SJSA1 (cell line): ENCODE data around the gene AOC1. TPM values are rescaled to one million over a fixed set of nuclear protein-coding genes. Genes with fewer than 3 reads are reported as not detected.
"Not testable (repeated sequence)": the region's sequence is repeated elsewhere in the genome, so short reads cannot be mapped to it uniquely, and the experiment has no call there.

Experiments
- DNase-seq, 2 experiments: peaks; one replicate each; pipeline ENCODE4 v3.0.0-alpha.2; 2015 to 2020; ENCODE audit warnings: low spot score in 2 of 2, low read depth in 1 of 2
- H3K27ac ChIP-seq: fragments of 250-450 bp; sonication (Bioruptor Pico); 2 replicates; pipeline ENCODE4 v1.5.1; 2020; ENCODE audit warnings: mild to moderate bottlenecking, moderate library complexity
- H3K27me3 ChIP-seq: fragments of 250-450 bp; sonication (Bioruptor Pico); replicated peaks from 2 replicates; pipeline ENCODE4 v1.5.1; 2020; ENCODE audit warnings: mild to moderate bottlenecking, moderate library complexity
- H3K36me3 ChIP-seq: fragments of 250-450 bp; sonication (Bioruptor Pico); 2 replicates; pipeline ENCODE4 v1.5.1; 2020; ENCODE audit warnings: mild to moderate bottlenecking
- H3K4me1 ChIP-seq: fragments of 250-450 bp; sonication (Bioruptor Pico); replicated peaks from 2 replicates; pipeline ENCODE4 v1.6.1; 2021; ENCODE audit warnings: mild to moderate bottlenecking
- H3K4me3 ChIP-seq: fragments of 250-450 bp; sonication (Bioruptor Pico); 2 replicates; pipeline ENCODE4 v1.5.1; 2020; ENCODE audit warnings: mild to moderate bottlenecking
- H3K9me3 ChIP-seq: fragments of 250-450 bp; sonication (Bioruptor Pico); replicated peaks from 2 replicates; pipeline ENCODE4 v1.5.1; 2020; ENCODE audit warnings: mild to moderate bottlenecking
- total RNA-seq: library from RNA; depleted of rRNA; stranded (reverse); fragments of >200 nt; shearing (Covaris generic); gene quantifications from 2 replicates; pipeline ENCODE4 v1.2.3, GENCODE V29; 2014; rRNA removed

Gene AOC1
- not detected in 2 replicates for total RNA-seq

- H3K27ac ChIP-seq: no peak within 1 kb of the TSS
- DNase-seq: peak in 1 of 2 experiments; percentile 27
- no peaks in the 10 kb centered on the region for H3K4me1 ChIP-seq
- H3K4me3 ChIP-seq: no peak within 1 kb of the TSS
- no peaks in the 10 kb centered on the region for H3K9me3 ChIP-seq
- no peaks in the 10 kb centered on the region for H3K36me3 ChIP-seq
- peaks cover 19% of the 10 kb centered on the region for H3K27me3 ChIP-seq
Observed at GRCh38 chr7:150852371-150852905, at the start of gene AOC1. Gene AOC1, plus strand, starts transcription at chr7:150852517. Its CDS starts 3,954 bp downstream, at chr7:150856471.

- H3K27ac ChIP-seq: no peak overlapping the region
- no peaks in the 10 kb centered on the region for H3K4me1 ChIP-seq
- no peaks in the 10 kb centered on the region for H3K36me3 ChIP-seq
- H3K9me3 ChIP-seq: peaks cover 3% of the 10 kb centered on the region; the same call in 1 of the 2 replicates
- no peak overlapping the region for H3K4me3 ChIP-seq
- H3K27me3 ChIP-seq: peaks cover 41% of the 10 kb centered on the region
- no peak for DNase-seq
Observed at GRCh38 chr7:150803161-150803860, 49.0 kb upstream of the AOC1 start.

- H3K36me3 ChIP-seq: no peaks in the 10 kb centered on the region
- no peak for DNase-seq
- peaks cover 29% of the 10 kb centered on the region for H3K27me3 ChIP-seq
- no peak overlapping the region for H3K27ac ChIP-seq
- peaks cover 3% of the 10 kb centered on the region; the same call in 1 of the 2 replicates for H3K9me3 ChIP-seq
- H3K4me3 ChIP-seq: no peak overlapping the region
- H3K4me1 ChIP-seq: no peaks in the 10 kb centered on the region
Observed at GRCh38 chr7:150804802-150805201, 47.5 kb upstream of the AOC1 start.

GRCh38 chr7:150805864-150806263, 46.5 kb upstream of the AOC1 start:
- H3K27me3 ChIP-seq: peaks cover 21% of the 10 kb centered on the region
- H3K36me3 ChIP-seq: no peaks in the 10 kb centered on the region
- H3K4me3 ChIP-seq: no peak overlapping the region
- DNase-seq: no peak
- no peak overlapping the region for H3K27ac ChIP-seq
- H3K4me1 ChIP-seq: no peaks in the 10 kb centered on the region
- peaks cover 3% of the 10 kb centered on the region; the same call in 1 of the 2 replicates for H3K9me3 ChIP-seq

- Histone ChIP-seq H3K9me3 (peaks cover 3% of the 10 kb centered on the region; the same call in 1 of the 2 replicates), H3K4me3 (no peak overlapping the region), H3K27ac (no peak overlapping the region), H3K27me3 (peaks cover 15% of the 10 kb centered on the region), H3K4me1 (no peaks in the 10 kb centered on the region), H3K36me3 (no peaks in the 10 kb centered on the region)
- no peak for DNase-seq
Observed at GRCh38 chr7:150806454-150806853, 45.9 kb upstream of the AOC1 start.

- Histone ChIP-seq H3K4me3 (no peak overlapping the region), H3K36me3 (no peaks in the 10 kb centered on the region), H3K9me3 (peaks cover 3% of the 10 kb centered on the region; the same call in 1 of the 2 replicates), H3K4me1 (no peaks in the 10 kb centered on the region), H3K27me3 (peaks cover 11% of the 10 kb centered on the region), H3K27ac (no peak overlapping the region)
- DNase-seq: no peak
Observed at GRCh38 chr7:150806863-150807262, 45.5 kb upstream of the AOC1 start.

- not testable (repeated sequence) for H3K4me1 ChIP-seq, H3K4me3 ChIP-seq, H3K27ac ChIP-seq, H3K27me3 ChIP-seq, H3K9me3 ChIP-seq, DNase-seq, H3K36me3 ChIP-seq
Observed at GRCh38 chr7:150807616-150808438, 44.5 kb upstream of the AOC1 start.

GRCh38 chr7:150814328-150815001, 37.9 kb upstream of the AOC1 start:
- no peak overlapping the region for H3K4me3 ChIP-seq
- no peaks in the 10 kb centered on the region for H3K9me3 ChIP-seq
- no peaks in the 10 kb centered on the region for H3K4me1 ChIP-seq
- no peaks in the 10 kb centered on the region for H3K36me3 ChIP-seq
- DNase-seq: no peak
- H3K27me3 ChIP-seq: no peaks in the 10 kb centered on the region
- H3K27ac ChIP-seq: no peak overlapping the region

GRCh38 chr7:150818971-150819370, 33.3 kb upstream of the AOC1 start:
- no peak overlapping the region for H3K4me3 ChIP-seq
- H3K36me3 ChIP-seq: no peaks in the 10 kb centered on the region
- no peaks in the 10 kb centered on the region for H3K9me3 ChIP-seq
- no peak overlapping the region for H3K27ac ChIP-seq
- no peaks in the 10 kb centered on the region for H3K4me1 ChIP-seq
- DNase-seq: no peak
- 0 out of 2 replicates have a peak, but pooled peaks cover 4% of the 10 kb centered on the region for H3K27me3 ChIP-seq

GRCh38 chr7:150820148-150820547, 32.2 kb upstream of the AOC1 start:
- Histone ChIP-seq H3K36me3 (no peaks in the 10 kb centered on the region), H3K27ac (no peak overlapping the region), H3K27me3 (0 out of 2 replicates have a peak, but pooled peaks cover 4% of the 10 kb centered on the region), H3K4me3 (no peak overlapping the region), H3K4me1 (no peaks in the 10 kb centered on the region), H3K9me3 (no peaks in the 10 kb centered on the region)
- DNase-seq: no peak

GRCh38 chr7:150820578-150821198, 31.6 kb upstream of the AOC1 start:
- no peaks in the 10 kb centered on the region for H3K36me3 ChIP-seq
- peaks cover 4% of the 10 kb centered on the region; the same call in 1 of the 2 replicates for H3K27me3 ChIP-seq
- no peaks in the 10 kb centered on the region for H3K9me3 ChIP-seq
- no peak overlapping the region for H3K27ac ChIP-seq
- no peak for DNase-seq
- H3K4me1 ChIP-seq: no peaks in the 10 kb centered on the region
- H3K4me3 ChIP-seq: no peak overlapping the region

GRCh38 chr7:150823043-150823442, 29.3 kb upstream of the AOC1 start:
- H3K36me3 ChIP-seq: no peaks in the 10 kb centered on the region
- H3K4me3 ChIP-seq: no peak overlapping the region
- H3K27ac ChIP-seq: no peak overlapping the region
- H3K9me3 ChIP-seq: no peaks in the 10 kb centered on the region
- no peak for DNase-seq
- peaks cover 4% of the 10 kb centered on the region; the same call in 1 of the 2 replicates for H3K27me3 ChIP-seq
- no peaks in the 10 kb centered on the region for H3K4me1 ChIP-seq

GRCh38 chr7:150823484-150824126, 28.7 kb upstream of the AOC1 start:
- Histone ChIP-seq H3K27me3 (peaks cover 4% of the 10 kb centered on the region; the same call in 1 of the 2 replicates), H3K9me3 (no peaks in the 10 kb centered on the region), H3K36me3 (no peaks in the 10 kb centered on the region), H3K4me1 (no peaks in the 10 kb centered on the region), H3K27ac (no peak overlapping the region), H3K4me3 (no peak overlapping the region)
- DNase-seq: no peak
